HepG2 (cell line): ENCODE measurements around the gene PRADC1. TPM values are rescaled to one million over a fixed set of nuclear protein-coding genes. Genes with fewer than 3 reads are reported as not detected.

Experiments
- ATF7 ChIP-seq, 2 experiments: fragments of 450-650 bp in 1 of 2; sonication (generic) in 1 of 2; formaldehyde crosslinking in 1 of 2; IDR thresholded peaks; 2 replicates each; pipeline versions ENCODE4 v1.4.0 to v1.6.1; 2016 to 2020; ENCODE audit warnings: antibody characterized with exemption in 1 of 2, mild to moderate bottlenecking in 1 of 2, missing genetic modification reagents in 1 of 2
- ATF7-NPFF ChIP-seq: sonication (generic); formaldehyde crosslinking; IDR thresholded peaks from 2 replicates; pipeline ENCODE4 v1.8.1; 2023; ENCODE audit warnings: mild to moderate bottlenecking, low read depth, missing genetic modification reagents, moderate library complexity
- CHD4 ChIP-seq: fragments of 200-600 bp; sonication (generic); IDR thresholded peaks from 2 replicates; pipeline ENCODE4 v1.7.0; 2017; ENCODE audit warnings: mild to moderate bottlenecking, low read length, borderline replicate concordance
- DMTF1 ChIP-seq: sonication (generic); formaldehyde crosslinking; IDR thresholded peaks from 2 replicates; pipeline ENCODE4 v1.4.0; 2020; ENCODE audit warnings: mild to moderate bottlenecking, missing genetic modification reagents
- E2F1 ChIP-seq: sonication (generic); formaldehyde crosslinking; IDR thresholded peaks from 2 replicates; pipeline ENCODE4 v1.5.0; 2020; ENCODE audit warnings: missing genetic modification reagents
- FOSL1 ChIP-seq: sonication (generic); formaldehyde crosslinking; IDR thresholded peaks from 2 replicates; pipeline ENCODE4 v1.9.0; 2021; ENCODE audit warnings: missing genetic modification reagents, borderline replicate concordance
- GATAD1 ChIP-seq: IDR thresholded peaks from 2 replicates; pipeline ENCODE4 v1.6.1; 2016; ENCODE audit warnings: missing genetic modification reagents, missing compliant biosample characterization
- GTF2F1 ChIP-seq: fragments of 150-350 bp; IDR thresholded peaks from 2 replicates; pipeline ENCODE4 v1.6.1; 2014; ENCODE audit warnings: low read length
- HINFP ChIP-seq: sonication (generic); formaldehyde crosslinking; IDR thresholded peaks from 2 replicates; pipeline ENCODE4 v1.4.0; 2020; ENCODE audit warnings: low read depth, mild to moderate bottlenecking, missing genetic modification reagents
- HIVEP1 ChIP-seq: sonication (generic); formaldehyde crosslinking; IDR thresholded peaks from 2 replicates; pipeline ENCODE4 v1.4.0; 2020; ENCODE audit warnings: mild to moderate bottlenecking, missing genetic modification reagents
- HMGA1 ChIP-seq: sonication (generic); formaldehyde crosslinking; conservative IDR thresholded peaks from 2 replicates; pipeline ENCODE4 v1.4.0; 2020; ENCODE audit warnings: missing genetic modification reagents
- IKZF4 ChIP-seq: sonication (generic); formaldehyde crosslinking; IDR thresholded peaks from 2 replicates; pipeline ENCODE4 v1.5.1; 2020; ENCODE audit warnings: borderline replicate concordance, mild to moderate bottlenecking, low read depth, missing genetic modification reagents; ENCODE audit errors: not compliant biosample characterization
- NBN ChIP-seq: fragments of 450-650 bp; conservative IDR thresholded peaks from 2 replicates; pipeline ENCODE4 v1.6.1; 2017
- RBFOX2 ChIP-seq: fragments of 200-400 bp; formaldehyde crosslinking; IDR thresholded peaks from 2 replicates; pipeline ENCODE4 v1.6.1; 2017; ENCODE audit warnings: low read depth, mild to moderate bottlenecking, low read length
- RCOR2 ChIP-seq: IDR thresholded peaks from 2 replicates; pipeline ENCODE4 v1.6.1; 2016; ENCODE audit warnings: missing biosample characterization, missing genetic modification reagents
- SMAD1 ChIP-seq: sonication (generic); formaldehyde crosslinking; IDR thresholded peaks from 2 replicates; pipeline ENCODE4 v1.4.0; 2020; ENCODE audit warnings: missing genetic modification reagents, low read depth, mild to moderate bottlenecking, borderline replicate concordance
- TOE1 ChIP-seq: sonication (generic); formaldehyde crosslinking; IDR thresholded peaks from 2 replicates; pipeline ENCODE4 v1.4.0; 2020; ENCODE audit warnings: mild to moderate bottlenecking, missing genetic modification reagents
- TRIM24 ChIP-seq: sonication (generic); formaldehyde crosslinking; IDR thresholded peaks from 2 replicates; pipeline ENCODE4 v1.8.0; 2022; ENCODE audit warnings: mild to moderate bottlenecking, missing genetic modification reagents
- ZFP1 ChIP-seq: IDR thresholded peaks from 2 replicates; pipeline ENCODE4 v1.6.1; 2016
- ZNF331 ChIP-seq: sonication (generic); formaldehyde crosslinking; IDR thresholded peaks from 2 replicates; pipeline ENCODE4 v1.4.0; 2020; ENCODE audit warnings: missing genetic modification reagents
- ZNF343 ChIP-seq: sonication (generic); formaldehyde crosslinking; IDR thresholded peaks from 2 replicates; pipeline ENCODE4 v1.4.0; 2020; ENCODE audit warnings: mild to moderate bottlenecking, missing genetic modification reagents
- ZNF354B ChIP-seq: sonication (generic); formaldehyde crosslinking; IDR thresholded peaks from 2 replicates; pipeline ENCODE4 v1.8.0; 2022; ENCODE audit warnings: mild to moderate bottlenecking, missing genetic modification reagents
- ZNF576 ChIP-seq: sonication (generic); formaldehyde crosslinking; IDR thresholded peaks from 2 replicates; pipeline ENCODE4 v1.4.0; 2020; ENCODE audit warnings: mild to moderate bottlenecking, missing genetic modification reagents
- ZNF772 ChIP-seq: sonication (generic); formaldehyde crosslinking; IDR thresholded peaks from 2 replicates; pipeline ENCODE4 v1.5.0; 2020; ENCODE audit warnings: mild to moderate bottlenecking, missing genetic modification reagents
- ZNF788 ChIP-seq: sonication (generic); formaldehyde crosslinking; IDR thresholded peaks from 2 replicates; pipeline ENCODE4 v1.5.0; 2020; ENCODE audit warnings: mild to moderate bottlenecking, missing genetic modification reagents, borderline replicate concordance
- polyA plus RNA-seq, 8 experiments: library from polyadenylated mRNA; depleted of rRNA in 3 of 8; stranded (reverse) in 7 of 8; unstranded in 1 of 8; fragments of >200 nt; fragmentation: Illumina TruSeq in 4 of 8; extraction: Trizol in 4 of 8; gene quantifications; 2 replicates each; pipeline versions ENCODE4 v1.2.1 to v1.2.3, GENCODE V29; 2011 to 2016; ENCODE audit warnings: low read depth in 4 of 8, missing spikeins in 1 of 8, mixed read lengths in 1 of 8; ENCODE audit not compliant: insufficient read depth in 1 of 8
- total RNA-seq, 5 experiments: library from RNA; depleted of rRNA; stranded (reverse); fragments of >200 nt; fragmentation: Illumina TruSeq; extraction: Trizol; gene quantifications; 2 replicates each; pipeline ENCODE4 v1.2.3, GENCODE V29; 2016; ENCODE audit warnings: low read depth in 1 of 5

PRADC1 gene
- total and polyA plus RNA-seq, 2 of the 13 experiments (the other 11 are each of a cell fraction or from before 2014, with no cell fraction given) = 12.1 to 37.2 TPM

- TF ChIP-seq SMAD1 (peak; percentile 82; the same call in 1 of the 2 replicates), ZFP1 (CRISPR knock-in tag) (0 out of 2 replicates have a peak, but pooled peaks have one; percentile 80), E2F1 (CRISPR knock-in tag) (peak; percentile 28; the same call in 1 of the 2 replicates), FOSL1 (no peak), TRIM24 (no peak), NBN (no peak), ZNF331 (CRISPR knock-in tag) (peak; percentile 74), ATF7-NPFF (CRISPR knock-in tag) (no peak; the same call in 1 of the 2 replicates), GTF2F1 (no peak), HINFP (CRISPR knock-in tag) (peak; percentile 87), ATF7 (IDR thresholded peaks at IDR 0.05) (no peak), ATF7 (CRISPR knock-in tag; IDR thresholded peaks at IDR 0.05) (no peak), HIVEP1 (CRISPR knock-in tag) (peak; percentile 70), ZNF354B (CRISPR knock-in tag) (no peak), ZNF343 (peak; percentile 84; the same call in 1 of the 2 replicates), ZNF772 (CRISPR knock-in tag) (peak; percentile 60; the same call in 1 of the 2 replicates), GATAD1 (peak; percentile 96), TOE1 (CRISPR knock-in tag) (no peak), RCOR2 (CRISPR knock-in tag) (no peak), ZNF788 (CRISPR knock-in tag) (peak; percentile 83), RBFOX2 (peak; percentile 96), IKZF4 (no peak), ZNF576 (CRISPR knock-in tag) (no peak; the same call in 1 of the 2 replicates), CHD4 (no peak), HMGA1 (CRISPR knock-in tag) (no peak), DMTF1 (CRISPR knock-in tag) (peak; percentile 87; the same call in 1 of the 2 replicates)
Measured at GRCh38 chr2:73233932-73234832, 1.1 kb upstream of the PRADC1 start, which contains the start of gene CCT7 (continued).
